Activated CD4-positive, alpha-beta T cell treated with anti-CD3 and anti-CD28 coated beads, Interleukin-2, Interleukin-4, amounts not matched to agents 100 ng/mL and 50 ng/mL, durations not matched to agents 16 hours and 8 hours (primary cell): ENCODE measurements around the gene PHB1.
"Not testable (repeated sequence)": the region's sequence is repeated elsewhere in the genome, so short reads cannot be mapped to it uniquely, and the experiment has no call there.

Experiments used
- DNase-seq: peaks from one replicate; pipeline ENCODE4 v3.0.0-alpha.2; 2020; ENCODE audit warnings: low spot score

PHB1 gene

DNA sequence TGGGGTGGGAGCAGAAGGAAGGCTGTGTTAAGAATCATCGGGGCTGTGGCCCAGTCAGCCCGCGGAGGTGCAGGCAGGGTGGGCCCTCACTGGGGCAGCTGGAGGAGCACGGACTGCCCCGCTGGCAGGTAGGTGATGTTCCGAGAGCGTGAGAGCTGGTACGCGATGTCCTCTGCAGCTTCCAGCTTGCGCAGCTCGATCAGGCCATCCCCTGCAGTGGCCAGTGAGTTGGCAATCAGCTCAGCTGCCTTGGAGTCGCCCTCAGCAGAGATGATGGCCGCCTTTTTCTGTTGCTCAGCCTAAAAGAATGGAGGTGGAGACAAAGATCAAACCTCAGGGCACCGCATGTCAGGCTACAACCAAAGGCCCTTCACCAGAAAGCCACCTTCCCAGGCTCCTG, 9.8 kb downstream of the PHB1 start:
- no peak for DNase-seq

DNA sequence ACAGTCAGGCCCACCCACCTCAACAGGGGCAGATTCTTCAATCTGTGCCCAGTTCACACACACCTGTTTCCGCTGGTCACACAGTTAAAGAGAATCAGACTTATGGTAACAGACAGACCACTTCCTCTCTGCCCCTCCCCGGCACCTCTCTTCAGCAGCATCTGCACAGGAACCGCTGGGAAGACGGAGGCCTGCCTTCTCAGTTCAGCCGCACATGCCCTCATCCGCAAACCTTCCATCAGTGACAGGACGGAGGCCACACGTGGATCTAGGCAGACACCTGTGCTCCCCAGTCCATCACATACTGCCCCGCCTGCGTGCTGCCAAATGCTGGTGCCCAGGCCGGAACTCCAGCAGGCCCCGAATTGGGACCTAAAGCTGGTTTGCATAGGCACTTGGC, 10.3 kb downstream of the PHB1 start:
- no peak for DNase-seq

DNA sequence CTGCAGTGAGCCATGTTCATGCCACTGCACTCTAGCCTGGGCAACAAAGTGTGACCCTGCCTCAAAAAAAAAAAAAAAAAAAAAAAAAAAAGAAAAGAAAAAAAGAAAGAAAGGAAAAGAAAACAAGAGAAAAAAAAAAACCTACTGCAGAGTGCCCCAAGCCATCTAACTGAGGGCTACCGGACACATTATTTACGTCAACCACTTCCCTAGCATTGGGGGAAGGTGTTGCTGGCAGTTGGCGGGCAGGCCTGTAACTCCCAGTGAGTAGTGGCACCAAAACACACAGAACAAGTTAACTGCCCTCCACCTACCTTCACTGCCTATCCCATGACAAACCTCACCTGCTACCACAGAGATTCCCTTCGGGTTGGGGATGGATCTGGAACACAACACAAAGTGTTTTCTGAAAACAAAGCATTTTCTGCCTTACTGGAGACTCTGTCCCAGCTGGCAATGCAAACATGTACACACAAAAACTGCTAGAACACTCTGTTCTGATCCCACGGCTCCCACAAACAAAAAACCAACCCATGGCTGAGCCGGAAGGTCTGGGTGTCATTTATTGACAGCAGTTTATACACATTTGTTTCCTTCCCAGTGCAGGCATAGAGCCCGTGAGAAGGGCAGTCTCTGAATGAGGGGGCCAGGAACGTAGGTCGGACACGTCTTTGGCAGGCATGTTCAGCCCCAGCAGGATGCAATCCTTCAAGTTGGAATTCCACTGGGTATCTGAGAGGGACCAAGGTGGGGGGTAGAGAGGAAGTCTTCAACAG, 11.0 kb downstream of the PHB1 start:
- DNase-seq = no peak

DNA sequence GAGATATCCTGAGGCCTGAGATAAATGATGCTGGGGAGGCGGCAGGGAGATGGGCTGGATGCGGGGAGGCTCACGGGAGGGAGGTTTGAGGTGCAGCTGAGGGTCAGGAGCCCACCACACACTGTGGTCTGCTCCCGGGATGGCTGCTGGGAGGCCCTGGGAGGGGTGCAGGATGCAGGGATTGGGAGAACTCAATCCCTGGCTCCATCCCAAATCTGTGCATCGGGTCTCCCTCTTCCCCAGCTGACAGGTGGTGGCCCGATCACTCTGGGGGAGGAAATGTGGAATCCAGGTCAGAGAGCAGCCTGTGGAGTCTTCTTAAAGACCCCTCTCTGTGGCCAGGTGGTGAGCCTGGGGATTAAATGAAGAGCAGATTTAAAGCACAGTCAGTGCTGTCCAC, 12.0 kb downstream of the PHB1 start:
- DNase-seq = no peak

DNA sequence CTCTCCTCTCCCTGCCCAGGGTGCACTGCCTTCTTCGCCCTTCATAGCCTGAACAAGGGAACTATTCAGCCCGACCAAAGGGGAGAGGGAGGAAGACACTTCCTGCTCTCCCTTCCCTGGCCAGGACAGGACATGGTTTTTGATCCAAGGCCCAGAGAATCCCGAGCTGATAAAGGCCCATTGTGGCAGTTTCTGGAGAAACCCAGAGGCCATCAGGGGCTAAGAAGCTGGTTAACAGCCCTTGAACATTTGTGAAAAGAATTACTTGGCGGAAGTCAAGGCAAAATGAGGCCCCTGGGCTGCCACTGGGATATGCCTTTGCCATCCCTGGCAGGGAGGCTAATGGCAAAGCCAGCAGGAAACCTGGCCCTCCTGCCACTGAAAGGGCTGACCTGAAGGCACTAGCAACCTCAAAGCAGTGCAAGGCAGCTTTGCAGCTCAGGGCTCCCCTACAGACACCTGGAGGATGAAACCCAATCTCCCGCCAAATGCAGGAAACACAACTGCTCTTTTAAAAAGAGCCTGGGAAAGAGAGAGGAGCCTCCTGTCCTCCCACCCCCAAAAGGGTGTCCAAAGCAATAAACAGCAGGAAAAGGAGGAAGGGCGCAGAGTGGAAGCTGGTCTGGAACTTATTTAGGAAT, 12.6 kb downstream of the PHB1 start:
- no peak for DNase-seq

DNA sequence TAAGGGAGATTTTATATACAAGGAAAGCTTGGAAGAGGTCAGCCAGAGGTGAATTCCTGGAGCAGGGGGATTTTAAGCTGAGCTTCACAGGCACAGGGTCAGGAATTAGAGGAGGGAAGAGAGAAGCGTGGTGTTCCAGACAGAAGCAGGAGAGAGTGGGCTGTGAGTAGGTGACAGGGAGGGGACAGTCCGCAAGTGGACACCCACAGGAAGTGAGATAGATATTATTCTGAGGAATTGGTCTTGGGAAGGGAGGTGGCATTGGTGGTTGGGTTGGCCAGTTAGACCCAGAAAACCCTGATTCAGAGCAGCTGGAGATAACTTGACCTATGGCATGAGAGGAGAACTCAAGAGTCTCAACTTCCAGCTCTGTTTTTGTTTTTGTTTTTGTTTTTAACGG, 14.7 kb downstream of the PHB1 start:
- no peak for DNase-seq

DNA sequence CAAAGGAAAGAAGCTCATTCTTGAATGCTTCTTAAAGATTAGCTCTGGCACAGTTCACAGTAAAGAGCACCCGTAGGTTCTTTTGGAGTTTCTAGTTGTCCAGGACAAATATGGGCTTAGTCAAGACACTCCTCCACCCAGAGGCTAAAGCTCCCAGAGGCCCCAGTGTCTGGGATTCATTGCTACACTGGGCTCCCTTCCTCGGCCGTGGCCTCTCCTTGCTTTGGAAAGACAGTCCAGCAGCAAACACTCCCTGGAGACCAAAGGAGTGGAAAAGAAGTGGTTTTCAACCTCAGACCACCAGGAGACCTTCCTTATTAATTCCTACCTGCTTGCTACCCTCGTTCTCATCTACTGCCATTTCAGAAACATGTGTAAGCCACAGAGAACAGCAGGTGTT, 17.1 kb downstream of the PHB1 start:
- no peak for DNase-seq

DNA sequence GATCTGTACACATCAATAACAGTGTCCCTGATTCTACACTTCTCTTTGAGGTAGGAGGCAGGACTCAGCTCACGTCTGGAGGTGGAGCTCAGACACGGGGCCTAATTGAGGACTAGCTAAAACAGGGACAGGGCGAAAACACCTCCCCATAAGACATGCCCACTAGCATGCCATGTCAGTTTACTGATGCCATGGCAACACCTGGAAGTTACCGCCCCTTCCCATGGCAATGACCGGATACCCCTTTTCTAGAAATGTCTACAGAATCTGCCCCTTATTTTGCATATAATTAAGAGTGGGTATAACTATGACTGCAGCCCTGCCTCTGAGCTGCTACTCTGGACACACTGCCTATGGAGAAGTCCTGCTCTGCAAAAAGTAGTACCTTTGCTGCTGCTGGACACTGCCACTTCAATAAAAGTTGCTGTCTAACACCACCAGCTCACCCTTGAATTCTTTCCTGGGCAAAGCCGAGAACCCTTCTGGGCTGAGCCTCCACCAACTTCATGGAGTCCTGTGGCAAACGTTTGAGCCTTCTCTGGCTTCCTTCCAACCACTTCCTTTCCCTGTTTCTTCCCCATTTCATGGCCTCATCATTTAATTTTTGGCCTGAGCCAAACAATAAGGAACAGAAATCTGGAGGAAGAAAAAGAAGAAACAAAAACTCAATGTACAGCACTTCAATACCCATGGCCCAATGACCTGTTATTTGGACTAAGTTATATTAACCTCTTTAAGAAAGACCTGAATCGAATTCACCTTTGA, 21.0 kb downstream of the PHB1 start:
- no peak for DNase-seq

DNA sequence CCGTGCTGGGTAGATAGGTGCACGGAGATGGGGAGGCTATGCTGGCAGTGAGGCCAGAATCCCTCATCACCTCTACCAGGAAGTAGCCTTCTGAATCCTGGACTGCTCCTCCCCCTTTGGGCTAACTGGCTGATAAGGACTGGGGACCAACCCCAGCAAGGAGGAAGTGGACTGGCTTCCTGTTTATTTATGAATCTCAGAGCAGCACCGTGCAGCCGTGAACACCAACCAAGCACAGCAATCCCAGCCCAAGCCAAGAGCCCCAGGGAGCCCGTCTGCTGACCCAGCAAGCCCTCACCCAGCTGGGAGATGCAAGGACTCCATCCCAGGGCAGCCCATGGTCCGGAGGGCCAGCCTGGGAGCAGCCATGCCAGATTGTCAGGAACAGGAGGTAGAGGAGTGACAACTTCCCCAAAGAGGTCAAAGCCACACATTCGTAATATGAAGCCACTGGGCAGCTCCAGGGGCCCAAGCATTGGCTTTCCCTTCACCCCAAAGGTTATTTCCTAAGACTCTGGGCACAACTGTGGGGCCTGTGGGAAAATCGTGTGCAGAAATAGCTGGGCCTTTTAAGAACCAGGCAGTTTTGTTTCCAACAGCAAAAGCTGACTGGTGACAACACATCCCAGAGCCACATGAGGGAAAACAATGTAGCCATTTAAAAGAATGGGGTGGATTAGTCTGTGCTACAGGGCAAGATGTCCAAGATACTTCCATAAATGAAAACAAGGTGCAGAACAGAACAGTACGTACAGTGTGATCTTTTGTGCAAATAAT, 23.9 kb downstream of the PHB1 start:
- DNase-seq = no peak

DNA sequence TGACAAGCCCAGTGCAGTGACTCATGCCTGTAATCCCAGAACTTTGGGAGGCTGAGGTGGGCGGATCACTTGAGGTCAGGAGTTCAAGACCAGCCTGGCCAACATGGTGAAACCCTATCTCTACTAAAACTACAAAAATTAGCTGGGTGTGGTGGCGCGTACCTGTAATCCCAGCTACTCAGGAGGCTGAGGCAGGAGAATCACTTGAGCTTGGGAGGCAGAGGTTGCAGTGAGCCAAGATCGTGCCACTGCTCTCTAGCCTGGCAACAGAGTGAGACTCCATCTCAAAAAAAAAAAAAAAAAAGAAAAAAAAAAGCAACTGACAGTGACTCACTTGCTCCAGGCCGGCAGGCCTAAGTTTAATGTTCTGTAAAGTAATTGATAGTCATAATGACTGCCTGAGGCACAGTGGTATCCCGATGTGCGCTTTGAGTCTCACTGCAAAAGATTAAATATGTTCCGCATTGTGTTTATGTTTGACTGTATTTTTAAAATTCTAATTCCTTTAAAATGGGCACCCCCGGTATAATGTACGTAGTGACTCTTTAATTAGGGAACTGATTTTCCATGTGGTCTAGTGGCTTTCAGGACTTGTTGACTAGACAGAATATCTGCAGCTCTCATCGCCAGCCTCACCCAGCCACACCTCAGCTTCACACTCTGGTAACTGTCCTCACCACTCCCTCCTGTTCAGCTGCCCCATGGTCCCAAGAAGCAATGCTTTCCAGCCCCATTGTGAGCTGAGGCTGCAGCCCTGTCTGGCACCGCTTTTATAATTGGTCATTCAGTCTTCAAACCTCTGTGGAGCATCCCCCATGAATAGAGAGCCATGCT, 25.0 kb downstream of the PHB1 start:
- not testable (repeated sequence) for DNase-seq

DNA sequence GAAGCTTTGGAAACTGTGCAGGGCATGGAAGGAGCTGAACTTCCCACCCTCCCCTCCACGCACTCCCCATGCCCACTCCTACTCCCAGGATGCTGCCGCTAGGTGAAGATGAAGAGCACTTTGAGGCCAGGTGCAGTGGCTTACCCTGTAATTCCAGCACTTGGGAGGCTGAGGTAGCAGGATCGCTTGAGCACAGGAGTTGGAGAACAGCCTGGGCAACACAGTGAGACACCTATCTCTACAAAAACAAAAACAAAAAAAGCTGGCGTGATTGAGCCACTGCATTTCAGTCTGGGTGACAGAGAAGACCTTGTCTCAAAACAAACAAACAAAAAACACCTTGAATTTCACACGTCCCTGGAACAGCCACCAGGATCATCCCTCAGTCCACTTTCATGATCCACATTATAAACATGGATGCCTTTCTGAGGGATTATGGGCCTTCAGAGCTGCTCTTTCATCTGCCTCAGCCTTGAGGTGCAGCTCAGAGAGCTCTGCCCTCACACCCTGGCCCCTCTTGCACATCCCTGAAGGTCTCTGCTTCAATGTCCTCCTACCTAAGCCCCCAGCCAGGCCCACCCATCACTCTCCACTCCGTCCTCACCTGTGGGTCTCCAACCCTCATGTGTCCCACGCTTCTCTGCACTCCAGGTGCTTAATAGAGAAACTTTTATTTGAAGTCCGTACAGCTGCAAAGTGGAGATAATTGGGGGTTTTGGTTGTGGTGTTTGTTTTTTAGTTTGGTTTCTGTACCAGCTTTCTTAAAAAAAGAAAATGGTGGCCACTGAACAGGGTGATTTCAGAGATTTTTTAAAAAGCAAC, 25.8 kb downstream of the PHB1 start:
- no peak for DNase-seq

DNA sequence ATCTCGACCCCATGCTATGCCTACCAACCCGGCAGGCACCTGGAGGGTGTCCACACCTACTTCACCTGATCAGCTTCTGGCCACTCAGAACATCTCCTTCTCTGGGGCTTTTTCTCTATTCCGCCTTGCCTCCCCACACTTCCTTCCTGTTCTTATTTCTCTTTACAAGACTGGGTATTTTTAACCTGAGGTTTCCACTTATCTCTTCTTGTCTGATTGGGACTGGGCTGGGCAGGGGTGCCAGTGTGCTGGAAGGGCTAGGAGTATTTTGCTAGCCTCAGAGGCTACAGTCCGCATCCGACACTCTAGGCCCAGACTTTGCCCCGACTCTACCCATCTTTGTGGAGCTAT, 26.4 kb downstream of the PHB1 start:
- DNase-seq = no peak

DNA sequence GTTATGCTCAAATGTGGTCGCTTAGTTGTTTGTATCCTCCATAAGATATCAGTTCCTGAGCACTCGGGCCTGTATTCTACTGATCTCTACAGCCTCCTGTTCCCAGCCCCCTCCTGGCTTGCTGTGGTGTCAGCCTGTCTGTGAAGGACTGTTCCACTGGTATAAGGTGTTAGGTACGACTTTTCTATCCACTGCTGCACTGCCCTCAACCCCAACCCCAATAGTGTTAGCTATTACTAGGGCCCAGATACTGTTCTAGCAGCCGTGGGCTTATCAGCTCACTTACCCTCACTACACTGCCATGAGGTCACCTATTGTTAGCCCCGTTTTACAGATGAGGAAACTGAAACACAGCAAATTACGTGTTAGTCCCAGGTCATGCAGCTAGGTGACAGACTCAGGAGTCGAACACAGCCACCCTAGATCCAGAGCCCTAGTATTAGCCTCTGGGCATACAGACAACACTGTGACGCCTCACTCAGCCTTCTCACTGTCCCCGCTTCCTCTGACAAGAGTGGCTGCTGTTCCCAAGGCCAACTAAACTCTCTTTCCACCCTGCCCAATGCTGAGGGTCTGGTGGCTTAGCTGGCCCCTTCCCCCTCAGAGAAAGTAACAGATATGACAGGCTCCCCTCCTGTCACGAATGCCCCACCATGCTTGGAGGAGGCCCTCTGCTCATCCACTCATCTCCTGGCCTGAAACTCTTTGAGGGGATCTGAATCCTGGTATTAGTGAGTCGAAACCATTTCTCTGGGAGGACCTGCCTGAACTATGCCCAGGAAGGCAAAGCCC, 27.0 kb downstream of the PHB1 start:
- no peak for DNase-seq

DNA sequence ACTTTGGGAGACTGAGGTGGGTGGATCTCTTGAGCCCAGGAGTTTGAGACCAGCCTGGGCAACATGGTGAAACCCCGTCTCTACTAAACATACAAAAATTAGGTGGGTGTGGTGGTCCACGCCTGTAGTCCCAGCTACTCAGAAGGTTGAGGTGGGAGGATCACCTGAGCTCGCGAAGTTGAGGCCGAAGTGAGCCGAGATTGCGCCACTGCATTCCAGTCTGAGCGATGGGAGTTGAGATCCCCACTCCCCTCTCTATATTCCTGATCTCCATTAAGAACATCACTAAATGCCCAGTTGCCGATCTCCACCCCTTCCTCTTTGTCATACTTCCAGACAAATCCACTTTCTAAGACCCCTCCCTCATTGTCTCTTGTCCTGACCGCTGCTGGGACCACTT, 28.3 kb downstream of the PHB1 start:
- no peak for DNase-seq

DNA sequence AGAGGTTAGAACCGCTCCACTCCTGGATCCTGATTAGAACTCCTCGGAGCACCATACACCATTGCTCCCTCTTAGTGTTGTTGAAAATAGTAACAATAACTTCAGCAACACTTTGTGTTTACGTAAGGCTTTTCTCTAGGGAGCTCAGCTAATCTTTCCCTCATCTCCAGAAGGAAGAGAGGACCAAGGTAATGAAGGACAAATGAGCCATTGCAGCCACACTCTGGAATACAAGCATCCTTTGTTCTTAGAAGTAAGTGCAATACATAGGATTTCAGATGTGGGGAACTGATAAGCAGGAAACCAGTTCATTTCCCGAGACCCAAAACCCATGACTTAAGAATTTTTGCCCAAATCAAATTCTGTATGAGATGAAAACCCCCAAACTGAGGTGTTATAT, 29.7 kb downstream of the PHB1 start:
- DNase-seq = no peak

DNA sequence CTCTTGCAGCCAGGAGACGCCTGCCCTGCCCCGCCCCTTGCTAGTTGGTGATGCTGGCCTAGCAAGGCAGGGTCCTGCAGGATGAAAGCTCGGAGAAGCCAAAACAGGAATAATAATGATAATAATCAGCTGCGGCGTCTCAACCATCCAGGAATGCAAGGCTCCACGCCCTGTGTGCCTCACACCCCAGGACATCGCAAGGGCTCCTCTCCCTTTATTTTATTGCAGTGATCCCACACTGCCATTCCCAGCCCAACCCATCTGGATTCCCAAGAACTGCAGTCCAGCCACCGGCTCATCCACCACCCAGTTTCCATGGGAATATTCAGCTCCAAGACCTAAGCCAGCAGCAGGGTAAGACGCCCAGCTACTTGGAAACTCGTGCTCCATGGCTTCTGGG, 31.6 kb downstream of the PHB1 start:
- DNase-seq = no peak

DNA sequence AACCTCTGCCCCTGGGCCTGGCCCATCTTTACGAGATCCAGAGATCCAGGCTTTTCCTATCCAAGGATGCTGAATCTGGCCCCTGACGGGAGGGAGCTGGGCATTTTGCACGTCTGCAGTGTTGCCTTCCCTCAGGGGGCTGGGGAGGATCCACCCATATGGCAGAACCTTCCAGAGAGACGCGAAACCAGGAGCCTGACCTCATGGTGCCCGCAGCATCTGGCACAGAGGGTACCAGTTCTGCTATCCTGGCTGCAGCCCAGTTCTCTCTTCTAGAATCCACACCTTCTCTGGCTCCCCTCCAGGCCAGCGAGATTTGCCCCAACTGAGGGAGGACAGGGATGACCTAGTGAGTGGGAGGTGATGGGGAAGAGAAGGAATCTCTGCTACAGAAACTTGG, 32.1 kb downstream of the PHB1 start:
- no peak for DNase-seq

DNA sequence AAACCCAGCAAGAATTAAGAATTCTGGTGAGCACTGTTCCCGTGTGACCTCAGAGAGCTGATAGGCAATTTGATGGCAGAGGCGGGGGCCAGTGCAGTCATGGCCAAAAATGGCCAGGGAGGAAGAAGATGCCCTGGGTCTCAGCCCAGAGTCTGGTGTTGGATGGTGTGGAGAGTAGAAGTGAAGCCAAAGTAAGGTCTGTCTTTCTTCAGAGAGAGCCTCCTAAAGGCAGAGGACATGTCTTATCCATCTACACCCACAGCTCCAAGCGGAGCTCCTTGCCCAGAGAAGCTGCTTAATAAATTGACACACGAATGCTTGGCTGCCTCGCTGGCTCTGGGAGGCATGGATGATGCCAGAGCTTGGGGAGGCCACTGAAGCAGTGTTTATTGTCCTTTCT, 32.9 kb downstream of the PHB1 start:
- no peak for DNase-seq

DNA sequence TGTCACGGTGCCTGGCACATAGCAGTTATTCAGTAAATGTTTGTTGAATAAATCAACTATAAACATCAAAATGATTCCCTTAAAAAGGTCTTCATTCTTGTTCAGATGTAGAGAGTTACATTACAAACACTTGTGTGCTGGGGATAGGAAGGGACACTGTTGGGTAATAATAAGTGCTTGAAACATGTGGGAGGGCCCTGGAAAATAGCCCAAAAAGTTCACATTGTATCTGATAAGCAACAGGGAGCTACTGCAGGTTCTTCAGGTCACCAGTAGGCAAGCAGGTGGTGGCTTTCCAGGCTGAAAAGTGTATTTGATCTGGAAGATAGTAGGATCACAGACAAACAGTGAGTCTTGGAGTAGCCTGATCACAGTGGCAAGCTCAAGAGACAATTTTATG, 33.6 kb downstream of the PHB1 start:
- DNase-seq = no peak

DNA sequence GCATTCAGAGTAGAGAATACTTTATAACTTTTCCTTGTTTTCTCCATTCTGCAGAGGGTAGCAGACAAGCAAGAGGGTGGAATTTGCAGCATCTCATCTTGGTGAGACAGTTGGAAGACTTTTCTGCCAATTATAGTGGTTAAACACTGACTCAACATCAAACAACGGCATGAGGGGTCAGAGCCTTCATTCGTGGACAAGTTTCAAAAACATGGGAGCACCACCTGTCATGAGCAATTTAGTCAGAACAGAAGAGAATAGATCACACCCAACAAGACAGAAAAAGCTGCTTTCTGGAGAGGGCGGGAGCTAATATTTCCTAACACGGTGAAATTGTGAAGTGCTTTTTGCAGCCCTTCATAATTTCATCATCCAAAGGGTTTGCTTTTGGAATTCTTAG, 34.8 kb downstream of the PHB1 start:
- no peak for DNase-seq
